Measurements from ENCODE around the gene ARL5A. TPM values are rescaled to one million over a fixed set of nuclear protein-coding genes. Genes with fewer than 3 reads are reported as not detected.

Gene ARL5A
- total RNA-seq, 4 donors from 2014 or later: 58.8 to 104 (median 85.6) TPM

- Histone ChIP-seq H3K27me3 (no peaks in the 10 kb centered on the region), H3K27ac (no peak overlapping the region), H3K36me3 (no peaks in the 10 kb centered on the region), H3K4me1 (peaks cover 0 to 12% (median 0%) of the 10 kb centered on the region in 3 donors), H3K4me3 (no peak overlapping the region), H3K9me3 (no peaks in the 10 kb centered on the region)
- no peak for ATAC-seq
- WGBS, 2 donors (ENCODE audit: low coverage in 1 of 2): 56 to 68% methylated on average over 4 of the region's 4 CpGs
- TF ChIP-seq POLR2A (IDR thresholded peaks at IDR 0.05): no peak
- TF ChIP-seq CTCF (IDR thresholded peaks at IDR 0.05): no peak
- TF ChIP-seq POLR2AphosphoS5 (IDR thresholded peaks at IDR 0.05): no peak
- TF ChIP-seq EP300 (IDR thresholded peaks at IDR 0.05): no peak
Measured at GRCh38 chr2:151861174-151861573, 33.0 kb upstream of the ARL5A start.

- Histone ChIP-seq H3K4me3 (no peak overlapping the region), H3K9me3 (no peaks in the 10 kb centered on the region), H3K27ac (no peak overlapping the region), H3K27me3 (no peaks in the 10 kb centered on the region), H3K4me1 (peaks cover 0 to 12% (median 0%) of the 10 kb centered on the region in 3 donors), H3K36me3 (no peaks in the 10 kb centered on the region)
- TF ChIP-seq EP300 (IDR thresholded peaks at IDR 0.05): no peak
- TF ChIP-seq CTCF (IDR thresholded peaks at IDR 0.05): no peak
- no peak for TF ChIP-seq POLR2A (IDR thresholded peaks at IDR 0.05)
- no peak for TF ChIP-seq POLR2AphosphoS5 (IDR thresholded peaks at IDR 0.05)
- 56 to 58% methylated on average over 5 of the region's 5 CpGs for WGBS, 2 donors (ENCODE audit: low coverage in 1 of 2)
- ATAC-seq: no peak
Measured at GRCh38 chr2:151860613-151861146, 32.5 kb upstream of the ARL5A start.

- H3K4me3 ChIP-seq: no peak overlapping the region
- no peaks in the 10 kb centered on the region for H3K9me3 ChIP-seq
- no peaks in the 10 kb centered on the region for H3K27me3 ChIP-seq
- no peak overlapping the region for H3K27ac ChIP-seq
- WGBS, 2 donors (ENCODE audit: low coverage in 1 of 2): 56 to 74% methylated on average over 3 to 4 of the region's 4 CpGs
- TF ChIP-seq EP300 (IDR thresholded peaks at IDR 0.05): no peak
- TF ChIP-seq CTCF (IDR thresholded peaks at IDR 0.05): no peak
- peaks cover 0 to 12% (median 0%) of the 10 kb centered on the region in 3 donors for H3K4me1 ChIP-seq
- H3K36me3 ChIP-seq: no peaks in the 10 kb centered on the region
- no peak for ATAC-seq
Measured at GRCh38 chr2:151860210-151860609, 32.0 kb upstream of the ARL5A start.

- Histone ChIP-seq H3K27ac (no peak overlapping the region), H3K4me3 (no peak overlapping the region), H3K27me3 (no peaks in the 10 kb centered on the region), H3K36me3 (no peaks in the 10 kb centered on the region), H3K9me3 (no peaks in the 10 kb centered on the region), H3K4me1 (peaks cover 0 to 12% (median 0%) of the 10 kb centered on the region in 3 donors)
- TF ChIP-seq EP300 (IDR thresholded peaks at IDR 0.05) (no peak), POLR2AphosphoS5 (IDR thresholded peaks at IDR 0.05) (no peak), POLR2A (IDR thresholded peaks at IDR 0.05) (no peak), CTCF (IDR thresholded peaks at IDR 0.05) (no peak)
- ATAC-seq: no peak
Measured at GRCh38 chr2:151857650-151858049, 29.4 kb upstream of the ARL5A start.

- Histone ChIP-seq H3K36me3 (no peaks in the 10 kb centered on the region), H3K27me3 (no peaks in the 10 kb centered on the region), H3K9me3 (no peaks in the 10 kb centered on the region), H3K27ac (no peak overlapping the region), H3K4me3 (no peak overlapping the region), H3K4me1 (no peaks in the 10 kb centered on the region)
- no peak for TF ChIP-seq EP300 (IDR thresholded peaks at IDR 0.05)
- no peak for TF ChIP-seq POLR2A (IDR thresholded peaks at IDR 0.05)
- TF ChIP-seq POLR2AphosphoS5 (IDR thresholded peaks at IDR 0.05): no peak
- no peak for TF ChIP-seq CTCF (IDR thresholded peaks at IDR 0.05)
- ATAC-seq: no peak
- 83 to 86% methylated on average over 3 of the region's 3 CpGs for WGBS, 2 donors (ENCODE audit: low coverage in 1 of 2)
Measured at GRCh38 chr2:151855111-151855510, 26.9 kb upstream of the ARL5A start.
